Activated CD4-positive, CD25-positive, alpha-beta regulatory T cell treated with anti-CD3 and anti-CD28 coated beads, Interleukin-2, amount 50 U/mL, for 16 hours (primary cell): ENCODE data around the gene SH3PXD2A.

Source experiments
- DNase-seq: peaks from one replicate; pipeline ENCODE4 v3.0.0-alpha.2; 2020; ENCODE audit warnings: low read depth, low spot score

Gene SH3PXD2A

DNA sequence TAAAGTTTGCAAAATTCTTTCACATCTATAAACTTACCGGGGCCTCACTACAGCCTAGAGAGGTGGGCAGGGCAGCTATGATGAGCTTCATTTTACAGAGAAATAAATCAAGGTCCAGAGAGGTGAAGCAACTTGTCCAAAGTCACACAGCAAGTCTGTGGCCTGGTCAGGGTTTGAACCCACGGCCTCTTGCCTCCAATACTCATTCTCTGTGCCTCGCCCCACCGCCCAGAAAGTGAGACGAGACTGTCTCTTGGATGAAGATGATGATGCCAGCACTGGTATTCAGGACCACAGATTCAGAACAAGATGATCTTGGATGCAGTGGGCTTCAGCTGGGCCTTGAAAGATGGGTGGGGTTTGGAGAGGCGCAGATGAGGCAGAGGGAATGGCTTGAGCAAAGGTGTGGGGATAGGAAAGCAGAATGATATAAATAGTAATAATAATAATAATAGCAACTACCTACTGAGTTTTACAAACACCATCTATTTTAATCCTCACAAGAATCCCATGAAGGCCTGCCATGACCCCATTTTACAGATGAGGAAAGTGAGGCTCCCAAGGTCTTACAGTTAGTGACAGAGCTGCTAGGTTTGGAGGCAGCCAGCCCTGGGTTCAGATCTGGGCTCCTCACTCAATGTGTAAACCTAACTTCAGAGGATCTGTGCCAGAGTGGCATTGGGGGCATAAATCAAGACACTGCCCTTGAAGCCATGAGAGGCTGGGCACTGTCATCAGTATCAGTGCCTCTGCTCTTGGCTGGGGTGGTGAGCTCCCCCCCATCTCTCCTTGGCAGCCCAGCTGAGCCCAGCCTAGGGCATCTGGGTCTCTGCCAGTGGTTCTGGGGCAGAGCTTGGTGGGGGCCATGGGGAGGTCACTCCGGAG lies 291.9 kb downstream of the SH3PXD2A start:
- DNase-seq, result no peak

DNA sequence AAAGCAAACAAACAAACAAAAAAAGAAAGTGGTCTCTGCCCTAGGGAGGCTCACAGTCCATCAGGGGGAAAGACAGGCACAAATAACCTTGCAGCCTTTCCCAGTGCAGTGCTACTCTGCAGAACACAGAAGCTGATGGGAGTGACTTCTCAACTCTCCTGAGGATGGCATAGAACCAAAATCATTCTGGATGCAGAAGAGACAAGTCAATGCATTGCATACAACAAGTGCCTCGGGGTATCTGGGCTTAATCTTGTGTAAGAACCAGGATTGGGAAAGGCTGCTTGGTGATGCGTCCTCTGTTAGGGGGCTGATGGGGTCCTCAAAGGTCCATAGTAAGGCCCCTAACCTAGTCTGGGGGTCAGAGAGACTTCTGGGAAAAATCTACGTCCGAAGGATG lies 293.0 kb downstream of the SH3PXD2A start:
- DNase-seq, result no peak

DNA sequence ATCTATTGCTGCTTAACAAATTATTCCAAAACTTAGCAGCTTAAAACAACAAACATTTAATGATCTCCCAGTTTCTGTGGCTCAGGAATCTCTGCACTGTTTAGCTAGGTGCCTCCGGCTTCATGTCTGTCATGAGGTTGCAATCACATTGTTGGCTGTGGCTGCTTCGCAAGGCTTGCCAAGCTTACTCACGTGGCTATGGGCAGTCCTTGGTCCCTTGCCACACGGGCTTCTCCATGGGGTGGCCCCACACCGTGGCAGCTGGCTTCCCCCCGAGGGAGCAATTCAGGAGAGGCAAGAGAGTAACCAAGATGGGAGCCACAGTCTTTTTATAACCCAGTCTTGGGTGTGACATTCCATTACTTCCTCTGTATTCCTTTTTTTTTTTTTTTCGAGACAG lies 294.5 kb downstream of the SH3PXD2A start:
- DNase-seq, result no peak

GRCh38 chr10:103559776-103560175 lies 295.6 kb downstream of the SH3PXD2A start:
- DNase-seq, result no peak

DNA sequence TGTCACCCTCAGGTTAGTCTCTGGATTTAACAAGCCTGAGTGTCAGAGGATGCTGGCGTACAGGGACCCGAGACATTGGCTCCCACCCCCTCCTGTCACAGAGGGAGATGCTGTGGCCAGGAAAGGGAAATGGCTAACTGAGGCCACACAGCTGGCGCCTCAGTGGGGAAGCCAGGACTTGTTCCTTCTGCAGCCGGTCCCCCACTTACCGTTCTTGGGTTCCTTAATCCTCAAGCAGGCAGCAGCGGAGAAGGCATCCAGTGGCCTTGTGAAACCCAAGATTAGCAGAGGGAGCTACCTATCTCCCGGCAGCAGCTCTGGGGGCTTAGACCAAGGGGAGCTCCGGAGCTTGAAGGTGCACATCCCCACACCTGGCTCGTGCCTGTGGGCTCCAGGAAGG lies 296.5 kb downstream of the SH3PXD2A start:
- no peak for DNase-seq

- no peak for DNase-seq
Observed at GRCh38 chr10:103557455-103557854, 297.9 kb downstream of the SH3PXD2A start.

GRCh38 chr10:103556383-103557007 lies 298.9 kb downstream of the SH3PXD2A start:
- DNase-seq, result no peak

- DNase-seq, result no peak
Observed at GRCh38 chr10:103555712-103556111, 299.7 kb downstream of the SH3PXD2A start.

DNA sequence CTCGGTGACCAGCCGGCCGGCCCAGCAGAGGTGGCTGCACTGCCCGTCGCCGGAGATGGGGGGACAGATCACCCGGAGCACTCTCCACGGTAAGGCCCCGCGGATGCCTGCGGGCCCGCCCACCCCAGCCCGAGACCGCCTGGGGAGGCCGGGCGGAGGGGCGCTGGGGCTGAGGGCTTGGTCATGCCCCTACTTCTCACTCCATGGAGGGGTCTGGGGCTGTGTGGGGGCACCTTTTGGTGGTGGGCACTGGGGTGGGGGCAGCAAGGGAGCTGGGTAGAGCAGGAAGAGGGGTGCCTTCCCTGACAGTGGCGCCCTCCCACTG lies 300.1 kb downstream of the SH3PXD2A start:
- no peak for DNase-seq

GRCh38 chr10:103554488-103555324 lies 300.7 kb downstream of the SH3PXD2A start:
- DNase-seq, result no peak

GRCh38 chr10:103553743-103554487 lies 301.5 kb downstream of the SH3PXD2A start:
- DNase-seq, result no peak

DNA sequence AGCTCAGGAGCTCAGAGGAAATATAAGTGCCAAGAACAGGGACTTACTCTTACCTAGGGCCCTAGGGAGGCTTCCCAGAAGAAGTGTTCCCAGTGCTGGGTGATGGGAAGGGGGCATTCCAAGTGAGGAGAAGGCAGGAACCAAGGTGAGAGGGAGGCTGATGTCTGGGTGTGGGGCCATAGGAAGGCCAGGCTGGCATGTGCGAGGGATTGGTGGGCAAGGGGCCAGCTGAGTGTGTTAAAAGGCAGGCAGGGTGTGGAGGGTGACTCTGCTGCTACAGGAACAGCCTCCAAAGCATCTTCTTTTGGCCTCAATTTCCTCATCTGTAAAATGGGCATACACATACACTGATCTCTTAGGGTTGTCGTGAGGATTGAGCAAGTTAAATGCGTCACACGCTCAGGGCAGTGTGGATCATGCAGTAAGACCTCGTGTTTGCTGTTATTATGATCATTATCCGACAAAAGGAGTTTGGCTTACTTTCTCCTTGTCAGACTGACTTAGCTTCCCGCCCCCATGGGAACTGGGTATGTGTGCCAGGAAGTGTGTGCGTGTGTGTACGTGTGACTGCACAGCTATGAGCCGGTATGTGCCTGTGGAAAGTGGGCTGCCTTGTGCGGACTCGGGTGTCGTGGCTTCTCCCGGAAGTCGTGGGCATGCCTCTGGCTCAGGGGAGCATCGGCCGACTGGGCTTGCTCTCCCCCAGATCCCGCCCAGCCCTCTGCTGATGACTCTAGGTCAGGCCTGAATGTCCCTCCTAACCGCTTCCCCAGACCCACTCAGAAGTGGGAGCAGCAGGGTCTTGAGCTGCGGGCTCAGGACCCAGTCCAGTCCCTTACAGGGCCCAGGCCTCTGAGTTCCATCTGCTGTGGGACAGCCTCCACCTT lies 302.3 kb downstream of the SH3PXD2A start:
- no peak for DNase-seq

GRCh38 chr10:103551619-103552602 lies 303.5 kb downstream of the SH3PXD2A start:
- no peak for DNase-seq

GRCh38 chr10:103550229-103550628 lies 305.1 kb downstream of the SH3PXD2A start:
- no peak for DNase-seq

GRCh38 chr10:103549349-103549685 lies 306.1 kb downstream of the SH3PXD2A start:
- no peak for DNase-seq

GRCh38 chr10:103548581-103549348 lies 306.6 kb downstream of the SH3PXD2A start:
- no peak for DNase-seq

DNA sequence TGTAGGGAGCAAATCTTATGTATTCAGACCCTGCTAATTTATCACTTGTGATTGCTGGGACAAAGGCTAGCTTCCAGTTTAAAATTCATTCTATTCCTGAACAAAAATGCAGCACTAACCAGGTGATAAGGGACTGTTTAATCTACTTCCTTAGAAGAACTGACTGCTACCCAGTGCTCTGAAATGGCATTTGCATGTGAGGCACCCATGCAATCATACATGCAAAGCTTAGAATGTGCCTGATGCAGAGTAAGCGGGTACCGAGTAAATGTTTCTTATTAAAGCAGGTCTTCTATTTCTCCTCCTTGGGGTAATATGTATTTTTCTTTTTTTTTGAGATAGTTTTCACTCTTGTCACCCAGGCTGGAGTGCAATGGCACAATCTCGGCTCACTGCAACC lies 307.4 kb downstream of the SH3PXD2A start:
- no peak for DNase-seq

DNA sequence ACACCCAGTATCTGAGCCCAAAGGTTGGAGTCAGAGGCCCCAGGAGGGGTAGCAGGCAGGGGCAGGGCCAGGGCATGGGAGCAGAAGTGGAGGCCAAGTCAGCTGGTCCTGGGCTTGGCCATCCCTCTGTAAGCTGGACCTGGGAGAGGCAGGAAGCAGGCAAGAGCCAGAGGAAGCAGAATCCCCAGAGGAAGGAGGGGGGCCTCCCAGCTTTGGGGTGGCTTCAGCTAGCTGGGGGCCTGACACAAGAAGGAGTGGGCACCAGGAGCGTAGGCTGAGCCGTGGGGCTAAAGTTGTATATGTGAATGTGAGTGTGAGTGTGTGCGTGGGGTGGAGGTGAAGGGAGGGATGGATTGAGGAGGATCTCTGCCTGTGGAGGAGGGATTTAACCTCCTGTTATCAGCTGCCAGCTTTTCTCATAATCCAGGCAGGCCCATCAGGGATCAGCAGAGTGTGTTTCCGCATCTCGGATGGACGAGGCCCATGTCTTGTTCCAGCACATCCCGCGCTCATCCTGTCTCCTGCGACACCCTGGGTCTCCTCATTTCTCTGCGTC lies 307.9 kb downstream of the SH3PXD2A start:
- DNase-seq, result no peak
